Activated T-cell treated with anti-CD3 and anti-CD28 coated beads, Interleukin-2, amount 50 U/mL, for 72 hours (primary cell): ENCODE measurements around the gene SMIM15. TPM values are rescaled to one million over a fixed set of nuclear protein-coding genes. Genes with fewer than 3 reads are reported as not detected.
A peak's percentile ranks its signal among the peaks of the same experiment; 100 is the strongest.
"Not testable (repeated sequence)": the region's sequence is repeated elsewhere in the genome, so short reads cannot be mapped to it uniquely, and the experiment has no call there.

Experiments
- ATAC-seq, 2 donors: fragments of 150-1000 bp; cut with Tn5 transposase; replicated peaks in 1 of 2; 2 replicates each; pipeline ENCODE4 v1.10.0; 2021; ENCODE audit warnings: moderate library complexity in 2 of 2, mild to moderate bottlenecking in 1 of 2
- DNase-seq, 2 donors: peaks; one replicate each; pipeline ENCODE4 v3.0.0; 2021 to 2022; ENCODE audit warnings: mixed read lengths in 1 of 2
- H3K27ac Mint-ChIP-seq: one replicate; pipeline ENCODE4 v1.8.0; 2022; ENCODE audit warnings: mild to moderate bottlenecking, moderate library complexity, mixed read lengths
- H3K27me3 Mint-ChIP-seq: one replicate; pipeline ENCODE4 v1.8.0; 2022; ENCODE audit warnings: low read depth, mixed read lengths
- H3K36me3 Mint-ChIP-seq, 2 donors: one replicate each; pipeline ENCODE4 v1.8.0; 2022; ENCODE audit warnings: mixed read lengths in 2 of 2, mild to moderate bottlenecking in 1 of 2; ENCODE audit not compliant: insufficient read depth in 2 of 2
- H3K4me1 Mint-ChIP-seq: one replicate; pipeline ENCODE4 v1.8.0; 2022; ENCODE audit warnings: low read depth, mixed read lengths
- H3K4me3 Mint-ChIP-seq, 2 donors: one replicate each; pipeline ENCODE4 v1.8.0; 2022; ENCODE audit warnings: mild to moderate bottlenecking in 2 of 2, mixed read lengths in 2 of 2, moderate library complexity in 2 of 2
- H3K9me3 Mint-ChIP-seq, 2 donors: one replicate each; pipeline ENCODE4 v1.8.0; 2022; ENCODE audit warnings: mixed read lengths in 2 of 2
- total RNA-seq, 2 donors: library from RNA; stranded (reverse); gene quantifications; one replicate each; pipeline ENCODE4 v1.2.3, GENCODE V29; 2022

The SMIM15 gene, protein sequence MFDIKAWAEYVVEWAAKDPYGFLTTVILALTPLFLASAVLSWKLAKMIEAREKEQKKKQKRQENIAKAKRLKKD
- 10 to 100 TPM; 71.8 to 78.1 TPM for total RNA-seq

GRCh38 chr5:61162010-61162831 lies at the start of gene SMIM15:
TSS of gene SMIM15 (minus strand) at chr5:61162468. CDS start at chr5:61160171, 2,297 bp downstream.
- Mint-ChIP-seq H3K4me3 (peak within 1 kb of the TSS; percentile 94 to 98), H3K36me3 (peaks cover 17 to 33% of the 10 kb centered on the region in 2 donors), H3K27me3 (no peaks in the 10 kb centered on the region), H3K4me1 (peaks cover 37% of the 10 kb centered on the region), H3K9me3 (no peaks in the 10 kb centered on the region), H3K27ac (peak within 1 kb of the TSS; percentile 98)
- ATAC-seq (peak; percentile 96 to 97), DNase-seq (peak; percentile 88 to 90)

DNA sequence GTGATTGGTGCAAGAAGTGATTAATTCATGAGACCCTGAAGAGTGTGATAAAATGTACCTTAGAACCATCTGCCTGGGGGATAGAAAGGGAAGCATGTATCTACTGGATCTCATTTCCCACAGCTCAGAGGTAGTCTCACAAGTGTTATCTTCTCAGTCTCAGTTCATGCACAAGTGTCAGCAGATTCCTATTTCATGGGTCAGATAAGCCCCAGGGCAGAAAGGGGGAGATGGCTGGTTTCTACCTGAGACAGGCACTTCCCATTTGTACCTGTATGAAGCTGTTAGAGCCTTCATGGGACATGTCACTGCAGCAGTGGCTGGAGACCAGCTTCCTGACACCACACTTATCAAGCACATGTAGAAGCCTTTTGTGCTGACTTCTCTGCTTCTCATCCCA lies 45.6 kb upstream of the SMIM15 start:
- peaks cover 10% of the 10 kb centered on the region for H3K4me1 Mint-ChIP-seq
- H3K36me3 Mint-ChIP-seq = peaks cover 12 to 13% of the 10 kb centered on the region in 2 donors
- H3K4me3 Mint-ChIP-seq = no peak overlapping the region
- peaks cover 54% of the 10 kb centered on the region for H3K27me3 Mint-ChIP-seq
- ATAC-seq (no peak), DNase-seq (no peak)
- peaks cover 21 to 24% of the 10 kb centered on the region in 2 donors for H3K9me3 Mint-ChIP-seq
- H3K27ac Mint-ChIP-seq = no peak overlapping the region

GRCh38 chr5:61205013-61205412 lies 42.7 kb upstream of the SMIM15 start:
- Mint-ChIP-seq H3K4me1 (peaks cover 25% of the 10 kb centered on the region), H3K27me3 (peaks cover 44% of the 10 kb centered on the region), H3K36me3 (peaks cover 12 to 14% of the 10 kb centered on the region in 2 donors), H3K4me3 (no peak overlapping the region), H3K9me3 (peaks cover 21 to 24% of the 10 kb centered on the region in 2 donors), H3K27ac (no peak overlapping the region)
- DNase-seq (no peak), ATAC-seq (no peak)

DNA sequence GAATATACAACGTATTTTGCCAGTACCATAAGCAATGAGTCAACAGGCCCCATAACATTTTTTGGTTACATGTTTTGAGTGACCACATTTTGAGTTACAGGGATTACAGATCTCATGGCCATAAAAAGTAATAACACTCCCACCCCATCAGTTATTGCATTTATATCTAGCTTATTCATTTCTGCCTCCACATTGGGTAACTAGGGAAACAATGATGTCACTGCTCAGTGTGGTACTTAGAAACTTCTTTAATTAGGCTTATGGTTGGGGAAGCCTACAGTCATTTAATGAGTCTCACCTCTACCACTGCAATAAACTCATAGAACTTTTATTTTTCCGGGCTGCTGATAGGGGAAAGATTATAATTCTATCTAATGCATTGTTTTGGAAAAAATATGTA lies 39.9 kb upstream of the SMIM15 start:
- H3K36me3 Mint-ChIP-seq = peaks cover 23% of the 10 kb centered on the region in 2 donors
- DNase-seq (peak; percentile 13 to 33), ATAC-seq (peak; percentile 93)
- peak overlapping the region; percentile 43 for H3K27ac Mint-ChIP-seq
- H3K4me3 Mint-ChIP-seq = peak overlapping the region in 1 of 2 donors; percentile 36
- H3K4me1 Mint-ChIP-seq = peaks cover 25% of the 10 kb centered on the region
- peaks cover 55% of the 10 kb centered on the region for H3K27me3 Mint-ChIP-seq
- H3K9me3 Mint-ChIP-seq = peaks cover 16 to 26% of the 10 kb centered on the region in 2 donors

DNA sequence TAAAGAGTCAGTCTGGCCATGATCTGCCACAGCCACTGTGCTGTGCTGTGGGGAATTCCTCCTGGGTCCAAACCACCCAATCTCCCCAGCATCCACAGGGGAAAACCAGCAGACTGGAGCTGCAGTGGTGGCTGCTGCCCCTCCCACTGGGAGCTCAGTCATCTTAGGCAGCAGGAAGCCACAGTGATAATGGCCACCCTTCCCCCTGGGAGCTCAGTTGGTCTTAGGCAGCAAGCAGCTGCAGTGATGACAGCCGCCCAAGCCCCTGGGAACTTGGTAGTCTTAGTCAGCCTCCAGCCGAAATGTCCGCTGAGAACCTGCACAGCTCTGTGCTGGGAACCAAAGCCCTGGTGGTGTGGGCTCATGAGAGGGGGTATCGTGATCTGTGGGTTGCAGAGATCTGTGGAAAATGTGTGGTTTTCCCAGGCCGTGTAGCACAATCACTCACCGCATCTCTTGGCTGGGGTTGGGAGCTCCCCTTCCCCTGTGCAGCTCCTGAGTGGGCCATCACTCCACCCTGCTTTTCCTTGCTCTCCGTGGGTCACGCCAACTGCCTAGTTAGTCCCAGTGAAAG lies 38.4 kb upstream of the SMIM15 start:
- peaks cover 19 to 21% of the 10 kb centered on the region in 2 donors for H3K36me3 Mint-ChIP-seq
- H3K4me1 Mint-ChIP-seq = peaks cover 25% of the 10 kb centered on the region
- H3K27ac Mint-ChIP-seq = no peak overlapping the region
- no peak overlapping the region for H3K4me3 Mint-ChIP-seq
- H3K9me3 Mint-ChIP-seq = peaks cover 11 to 19% of the 10 kb centered on the region in 2 donors
- ATAC-seq (no peak), DNase-seq (peak in 1 of 2 donors; percentile 6)
- H3K27me3 Mint-ChIP-seq = peaks cover 55% of the 10 kb centered on the region

GRCh38 chr5:61198606-61199005 lies 36.3 kb upstream of the SMIM15 start:
- no peak for DNase-seq
- Mint-ChIP-seq H3K27ac (no peak overlapping the region), H3K4me1 (peaks cover 21% of the 10 kb centered on the region), H3K4me3 (no peak overlapping the region), H3K36me3 (peaks cover 16 to 17% of the 10 kb centered on the region in 2 donors), H3K9me3 (peaks cover 5 to 14% of the 10 kb centered on the region in 2 donors), H3K27me3 (peaks cover 44% of the 10 kb centered on the region)
- ATAC-seq = no peak

GRCh38 chr5:61187826-61188225 lies 25.6 kb upstream of the SMIM15 start:
- ATAC-seq, H3K27ac Mint-ChIP-seq, H3K4me1 Mint-ChIP-seq, H3K4me3 Mint-ChIP-seq, DNase-seq, H3K9me3 Mint-ChIP-seq, H3K36me3 Mint-ChIP-seq: not testable (repeated sequence)
- H3K27me3 Mint-ChIP-seq = peaks cover 15% of the 10 kb centered on the region

GRCh38 chr5:61187352-61187751 lies 25.1 kb upstream of the SMIM15 start:
- not testable (repeated sequence) for ATAC-seq, DNase-seq

DNA sequence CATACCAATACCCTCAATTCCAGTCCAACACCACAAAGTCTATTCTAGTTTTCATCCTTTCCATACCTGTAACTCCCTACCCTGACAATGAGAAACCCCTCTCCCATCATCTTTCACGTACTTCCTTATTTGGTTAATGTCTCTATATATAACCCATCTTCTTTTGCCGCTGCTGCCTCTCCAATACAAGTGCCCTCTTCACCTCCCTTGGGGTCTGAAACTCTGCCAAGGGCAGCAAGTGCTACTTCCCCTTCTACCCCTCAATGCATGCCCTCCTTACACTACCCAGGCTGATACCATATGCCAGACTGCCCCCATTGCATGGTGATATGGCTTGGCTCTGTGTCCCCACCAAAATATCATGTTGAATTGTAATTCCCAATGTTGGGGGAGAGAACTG lies 24.4 kb upstream of the SMIM15 start:
- DNase-seq (no peak), ATAC-seq (no peak)
- H3K36me3 Mint-ChIP-seq = peaks cover 0 to 4% of the 10 kb centered on the region in 2 donors
- no peak overlapping the region for H3K27ac Mint-ChIP-seq
- H3K4me3 Mint-ChIP-seq = no peak overlapping the region
- H3K27me3 Mint-ChIP-seq = peaks cover 10% of the 10 kb centered on the region
- H3K4me1 Mint-ChIP-seq = no peaks in the 10 kb centered on the region
- peaks cover 0 to 5% of the 10 kb centered on the region in 2 donors for H3K9me3 Mint-ChIP-seq

More at GRCh38 chr5:61187352-61187751, 25.1 kb upstream of the SMIM15 start:
- not testable (repeated sequence) for H3K9me3 Mint-ChIP-seq, H3K4me1 Mint-ChIP-seq, H3K4me3 Mint-ChIP-seq, H3K36me3 Mint-ChIP-seq, H3K27ac Mint-ChIP-seq
- peaks cover 15% of the 10 kb centered on the region for H3K27me3 Mint-ChIP-seq

DNA sequence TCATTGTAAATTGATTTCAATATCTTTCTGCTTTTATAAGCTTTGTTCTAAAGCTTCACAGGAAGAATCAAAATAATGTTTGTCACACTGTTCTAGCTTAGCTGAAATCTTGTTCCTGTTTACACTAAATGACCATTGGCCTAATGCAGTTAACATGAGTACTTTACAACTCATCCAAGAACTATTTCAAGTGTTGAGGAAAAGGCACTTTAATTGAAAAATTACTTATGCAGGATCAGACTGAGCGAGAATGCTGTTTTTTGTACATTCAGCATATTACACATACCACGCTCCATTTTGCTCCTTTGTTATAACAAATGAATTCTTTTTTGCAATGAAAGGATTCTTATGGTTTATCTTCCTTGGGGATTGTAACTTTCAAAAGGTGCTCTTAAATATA lies 22.4 kb upstream of the SMIM15 start:
- no peak for ATAC-seq
- Mint-ChIP-seq H3K27ac (no peak overlapping the region), H3K4me1 (no peaks in the 10 kb centered on the region), H3K36me3 (peaks cover 0 to 4% of the 10 kb centered on the region in 2 donors), H3K4me3 (no peak overlapping the region), H3K9me3 (peaks cover 0 to 5% of the 10 kb centered on the region in 2 donors), H3K27me3 (no peaks in the 10 kb centered on the region)
- no peak for DNase-seq

- H3K4me1 Mint-ChIP-seq = no peaks in the 10 kb centered on the region
- no peaks in the 10 kb centered on the region for H3K27me3 Mint-ChIP-seq
- no peak for DNase-seq
- H3K36me3 Mint-ChIP-seq = peaks cover 0 to 4% of the 10 kb centered on the region in 2 donors
- ATAC-seq = no peak
- H3K27ac Mint-ChIP-seq = no peak overlapping the region
- peaks cover 0 to 5% of the 10 kb centered on the region in 2 donors for H3K9me3 Mint-ChIP-seq
- no peak overlapping the region for H3K4me3 Mint-ChIP-seq
These were observed 21.3 kb upstream of the SMIM15 start for GRCh38 chr5:61183538-61183937.

- Mint-ChIP-seq H3K4me1 (no peaks in the 10 kb centered on the region), H3K9me3 (peaks cover 0 to 5% of the 10 kb centered on the region in 2 donors), H3K27ac (no peak overlapping the region), H3K27me3 (no peaks in the 10 kb centered on the region), H3K4me3 (no peak overlapping the region), H3K36me3 (peaks cover 0 to 4% of the 10 kb centered on the region in 2 donors)
- DNase-seq (no peak), ATAC-seq (no peak)
These were observed 20.2 kb upstream of the SMIM15 start for GRCh38 chr5:61182449-61182848.

DNA sequence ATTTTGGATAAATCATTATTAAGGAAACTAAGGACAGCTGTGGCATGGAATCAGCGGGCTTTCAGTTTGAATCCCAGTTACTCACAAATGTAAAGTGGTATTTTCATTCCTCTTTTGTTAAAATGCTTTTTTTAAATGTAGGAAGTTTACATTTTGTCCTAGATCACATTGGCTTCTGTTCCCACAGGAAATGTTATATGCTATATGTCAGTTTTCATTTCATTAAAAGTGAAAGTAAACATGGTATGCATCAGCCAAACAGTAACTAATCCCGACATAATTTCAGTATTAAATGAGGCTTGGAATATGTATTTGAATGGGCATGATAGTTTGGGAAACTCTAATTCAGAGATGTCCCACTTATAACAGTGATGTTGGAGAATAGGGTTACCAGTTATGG lies 18.6 kb upstream of the SMIM15 start:
- DNase-seq (no peak), ATAC-seq (no peak)
- Mint-ChIP-seq H3K27me3 (no peaks in the 10 kb centered on the region), H3K9me3 (no peaks in the 10 kb centered on the region), H3K4me3 (no peak overlapping the region), H3K36me3 (no peaks in the 10 kb centered on the region), H3K4me1 (no peaks in the 10 kb centered on the region), H3K27ac (no peak overlapping the region)
